Activated CD8-positive, alpha-beta T cell treated with anti-CD3 and anti-CD28 coated beads for 36 hours (primary cell): ENCODE measurements around the gene MYO5C. TPM values are rescaled to one million over a fixed set of nuclear protein-coding genes. Genes with fewer than 3 reads are reported as not detected.

ENCODE experiments used
- ATAC-seq: fragments of 200-7000 bp; cut with Tn5 transposase; one replicate; pipeline ENCODE4 v1.10.0; 2021; ENCODE audit warnings: mild to moderate bottlenecking, moderate library complexity
- CTCF ChIA-PET: fragments of 350-600 bp; sonication (Branson Sonifier 250); formaldehyde crosslinking; loops from one replicate; lab custom pipeline; 2021; ENCODE audit warnings: antibody characterized with exemption; lab: Charles Lee
- POLR2A ChIA-PET: fragments of 350-600 bp; sonication (Branson Sonifier 250); formaldehyde crosslinking; loops from one replicate; lab custom pipeline; 2021; ENCODE audit warnings: antibody characterized with exemption; lab: Charles Lee
- DNase-seq: peaks from one replicate; pipeline ENCODE4 v3.0.0-alpha.2; 2020
- H3K27ac Mint-ChIP-seq: one replicate; pipeline ENCODE4 v1.8.0; 2021; ENCODE audit warnings: mild to moderate bottlenecking, mixed read lengths
- H3K27me3 Mint-ChIP-seq: one replicate; pipeline ENCODE4 v1.8.0; 2021; ENCODE audit warnings: mixed read lengths
- H3K36me3 Mint-ChIP-seq: one replicate; pipeline ENCODE4 v1.8.0; 2021; ENCODE audit warnings: low read depth, mixed read lengths
- H3K4me1 Mint-ChIP-seq: one replicate; pipeline ENCODE4 v1.8.0; 2021; ENCODE audit warnings: low read depth, mixed read lengths
- H3K4me3 Mint-ChIP-seq: one replicate; pipeline ENCODE4 v1.8.0; 2021; ENCODE audit warnings: mild to moderate bottlenecking, moderate library complexity, mixed read lengths
- H3K9me3 Mint-ChIP-seq: one replicate; pipeline ENCODE4 v1.8.0; 2021; ENCODE audit warnings: mixed read lengths
- CTCF ChIP-seq: fragments of 200-600 bp; IDR thresholded peaks from one replicate; pipeline ENCODE4 v1.8.0; 2022; ENCODE audit warnings: antibody characterized with exemption, mild to moderate bottlenecking
- intact Hi-C: fragments of 100-400 bp; cut with micrococcal nuclease; formaldehyde crosslinking; loops from one replicate; pipeline ENCODE4 v1.10.0; 2022
- total RNA-seq, 2 experiments: library from RNA; stranded (reverse); gene quantifications; one replicate each; pipeline ENCODE4 v1.2.3, GENCODE V29; 2021

Gene MYO5C
- total RNA-seq, 2 experiments from 2014 or later: 1.3 to 1.9 TPM

GRCh38 chr15:52284164-52284563 is 11.4 kb downstream of the MYO5C start:
- CTCF ChIA-PET: no interaction called here
- no peak for TF ChIP-seq CTCF
- POLR2A ChIA-PET: no interaction called here
- Mint-ChIP-seq H3K27ac (no peak overlapping the region), H3K4me3 (no peak overlapping the region), H3K36me3 (no peaks in the 10 kb centered on the region), H3K9me3 (no peaks in the 10 kb centered on the region), H3K4me1 (no peaks in the 10 kb centered on the region), H3K27me3 (no peaks in the 10 kb centered on the region)
- intact Hi-C loops: no loop called here
- ATAC-seq: peak; percentile 65
- DNase-seq: no peak

GRCh38 chr15:52283281-52283680 is 12.3 kb downstream of the MYO5C start:
- Mint-ChIP-seq H3K27me3 (no peaks in the 10 kb centered on the region), H3K9me3 (no peaks in the 10 kb centered on the region), H3K4me1 (no peaks in the 10 kb centered on the region), H3K36me3 (no peaks in the 10 kb centered on the region), H3K27ac (no peak overlapping the region), H3K4me3 (no peak overlapping the region)
- ChIA-PET POLR2A (no interaction called here), CTCF (no interaction called here)
- no peak for ATAC-seq
- TF ChIP-seq CTCF: no peak
- DNase-seq: no peak
- intact Hi-C loops: no loop called here

- Mint-ChIP-seq H3K36me3 (no peaks in the 10 kb centered on the region), H3K27ac (no peak overlapping the region), H3K4me3 (no peak overlapping the region), H3K9me3 (no peaks in the 10 kb centered on the region), H3K27me3 (no peaks in the 10 kb centered on the region), H3K4me1 (no peaks in the 10 kb centered on the region)
- no peak for DNase-seq
- ATAC-seq: no peak
- POLR2A ChIA-PET: no interaction called here
- TF ChIP-seq CTCF: no peak
- CTCF ChIA-PET: interaction anchor here (1.7 kb wide), 1 partner anchor 26 kb away, joined by 6 read pairs; no protein-coding TSS in a partner anchor
- intact Hi-C loops: no loop called here
Observed at GRCh38 chr15:52282418-52282817, 13.2 kb downstream of the MYO5C start.

GRCh38 chr15:52281085-52282035 is 14.2 kb downstream of the MYO5C start:
- CTCF ChIA-PET: interaction anchor here (1.7 kb wide), 1 partner anchor 25 kb away, joined by 6 read pairs; no protein-coding TSS in a partner anchor
- Mint-ChIP-seq H3K9me3 (no peaks in the 10 kb centered on the region), H3K27ac (no peak overlapping the region), H3K27me3 (no peaks in the 10 kb centered on the region), H3K4me1 (no peaks in the 10 kb centered on the region), H3K4me3 (no peak overlapping the region), H3K36me3 (no peaks in the 10 kb centered on the region)
- no peak for ATAC-seq
- TF ChIP-seq CTCF: no peak
- DNase-seq: no peak
- intact Hi-C loops: no loop called here
- POLR2A ChIA-PET: no interaction called here
